GM21786 (cell line): ENCODE results near the gene NAALADL2.

Source experiments
- ATAC-seq: cut with Tn5 transposase; IDR thresholded peaks from one replicate; pipeline ENCODE4 v1.9.1; 2021; ENCODE audit not compliant: unreplicated experiment

The NAALADL2 gene

DNA sequence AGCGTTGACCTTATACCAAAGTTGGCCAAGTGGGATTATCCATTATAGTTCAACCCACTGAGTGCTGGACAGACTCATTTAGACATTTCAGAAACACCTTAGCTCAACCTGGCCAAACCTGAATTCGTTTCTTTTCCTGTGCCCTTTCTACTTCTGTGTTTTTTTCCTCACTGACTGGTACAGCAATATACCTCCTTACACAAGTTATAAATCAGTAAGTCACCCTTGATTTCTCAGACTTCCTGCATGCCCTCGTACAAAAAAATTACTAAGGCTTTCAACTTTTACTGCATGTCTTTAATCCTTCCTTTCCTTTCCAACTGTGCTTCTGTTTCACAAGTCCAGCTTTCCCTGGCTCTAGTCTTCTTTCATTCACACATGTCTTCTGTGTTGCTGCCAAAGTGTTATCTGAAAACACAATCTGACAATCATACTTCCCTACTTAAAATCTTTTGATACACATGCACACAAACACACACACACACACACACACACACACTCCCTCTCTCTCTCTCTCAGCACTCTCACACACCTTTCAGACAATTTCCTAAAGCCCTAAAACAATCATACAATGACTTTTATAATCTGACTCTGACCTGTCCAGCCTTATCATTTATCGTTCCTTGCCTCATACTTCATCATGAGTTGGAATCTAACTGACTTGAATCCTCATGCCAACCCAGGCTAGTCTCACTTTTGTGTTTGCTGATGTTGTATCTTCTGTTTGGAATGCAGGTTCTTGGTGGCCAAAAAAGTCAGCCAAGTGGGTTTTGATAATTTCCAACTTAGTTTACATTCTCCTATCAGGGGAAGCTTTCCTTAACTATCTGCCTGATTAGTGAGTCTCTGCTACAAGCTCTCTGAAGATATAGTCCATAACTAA lies 436.4 kb downstream of the NAALADL2 start:
- peak; percentile 6 for ATAC-seq

GRCh38 chr3:175297216-175297615 lies 438.1 kb downstream of the NAALADL2 start:
- ATAC-seq = no peak

DNA sequence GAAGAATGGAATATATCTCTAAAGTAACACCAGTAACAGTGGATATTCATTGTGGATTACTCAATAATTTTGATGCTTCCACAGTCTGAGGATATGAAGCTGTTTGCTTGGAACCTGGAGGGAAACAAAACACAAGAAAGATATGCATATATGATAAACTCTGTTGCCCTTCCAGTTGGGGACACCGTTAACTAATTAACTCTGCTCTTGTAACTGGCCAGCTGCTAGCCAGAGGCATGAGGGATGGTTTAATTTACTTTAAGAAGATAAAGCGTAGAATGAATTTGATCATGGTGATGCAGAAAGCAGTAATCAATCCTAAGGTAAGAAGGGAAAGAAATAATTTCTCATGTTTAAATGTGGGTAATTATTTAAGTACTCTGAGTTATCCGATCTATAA lies 442.6 kb downstream of the NAALADL2 start:
- no peak for ATAC-seq

DNA sequence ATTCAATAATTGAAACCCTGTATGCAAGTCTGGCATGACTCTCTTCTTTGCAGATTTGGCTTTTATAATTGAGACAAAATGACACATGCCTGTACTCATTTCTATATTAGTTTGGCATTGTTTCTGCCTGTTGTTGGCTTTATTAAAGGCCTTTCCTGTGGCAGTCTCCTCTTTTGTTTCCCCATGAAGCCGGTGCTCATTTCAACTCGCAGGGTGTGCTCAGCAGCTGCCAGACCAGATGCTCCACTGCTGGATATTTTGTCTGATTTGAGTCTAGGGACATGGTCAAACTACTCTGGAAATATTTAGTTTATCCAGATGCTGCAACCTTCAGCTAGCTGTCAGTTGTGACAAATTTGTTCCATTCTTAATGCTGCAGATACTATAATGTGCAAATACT lies 445.3 kb downstream of the NAALADL2 start:
- no peak for ATAC-seq

- peak; percentile 77 for ATAC-seq
Observed at GRCh38 chr3:175307642-175308041, 448.5 kb downstream of the NAALADL2 start.

DNA sequence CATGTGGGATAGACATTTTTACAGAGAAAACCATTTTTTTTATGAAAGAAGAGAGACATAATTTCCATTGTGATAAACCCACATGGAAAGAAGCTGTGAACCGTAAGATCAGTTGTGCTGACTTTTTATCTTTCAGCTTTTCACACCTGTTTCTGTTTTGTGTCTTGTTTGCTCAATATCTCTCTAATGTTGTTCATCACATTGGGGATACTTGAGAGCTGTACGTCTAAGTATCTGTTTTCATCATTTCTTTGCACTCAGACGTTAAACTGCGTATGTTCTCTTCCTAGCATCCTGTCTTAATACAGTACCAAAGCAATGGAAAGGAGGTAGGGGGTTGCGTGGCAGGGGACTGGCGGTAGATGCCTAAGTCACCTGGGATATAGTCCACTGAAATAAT lies 449.0 kb downstream of the NAALADL2 start:
- peak; percentile 11 for ATAC-seq

- ATAC-seq = no peak
Observed at GRCh38 chr3:175310046-175310445, 450.9 kb downstream of the NAALADL2 start.

GRCh38 chr3:175311404-175311803 lies 452.3 kb downstream of the NAALADL2 start:
- ATAC-seq = no peak

DNA sequence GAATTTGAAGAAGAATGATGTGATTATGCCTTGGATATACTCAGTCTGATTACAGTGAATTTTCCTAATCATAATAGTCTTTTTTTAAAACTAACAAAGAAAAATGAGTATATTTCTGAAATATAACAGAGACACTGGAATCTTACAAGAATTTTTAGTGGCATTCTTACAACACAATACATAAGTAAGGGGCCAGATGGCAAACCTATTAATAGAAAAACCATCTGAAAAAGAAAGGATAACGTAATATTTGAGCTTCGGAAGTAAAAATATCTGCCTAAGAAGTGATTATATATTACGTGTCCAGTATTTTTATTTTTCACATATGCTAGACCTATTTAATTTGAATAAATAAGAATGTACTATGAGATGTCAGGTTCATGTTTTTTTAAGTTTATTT lies 452.8 kb downstream of the NAALADL2 start:
- ATAC-seq = no peak

- ATAC-seq = no peak
Observed at GRCh38 chr3:175312791-175313190, 453.7 kb downstream of the NAALADL2 start.

GRCh38 chr3:175316799-175317198 lies 457.7 kb downstream of the NAALADL2 start:
- no peak for ATAC-seq

GRCh38 chr3:175325440-175325839 lies 466.3 kb downstream of the NAALADL2 start:
- ATAC-seq = no peak

DNA sequence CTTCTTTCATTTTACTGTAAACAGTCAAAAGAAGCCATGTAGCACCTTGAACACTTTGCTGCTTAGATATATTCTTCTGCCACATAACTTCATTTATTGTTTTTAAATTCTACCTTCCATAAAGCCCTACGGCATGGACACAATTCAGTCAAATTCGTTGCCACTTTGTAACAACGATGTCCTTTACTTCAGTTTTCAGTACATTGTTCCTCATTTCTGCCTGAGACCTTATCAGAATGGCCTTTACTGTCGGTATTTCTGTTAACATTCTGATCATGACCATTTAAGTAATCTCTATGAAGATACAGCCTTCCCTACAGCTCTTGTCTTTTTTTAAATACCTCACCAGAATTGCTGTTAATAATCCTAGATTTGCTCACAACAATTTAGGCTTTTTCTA lies 466.9 kb downstream of the NAALADL2 start:
- ATAC-seq = no peak

GRCh38 chr3:175329373-175329772 lies 470.2 kb downstream of the NAALADL2 start:
- no peak for ATAC-seq

GRCh38 chr3:175335229-175335628 lies 476.1 kb downstream of the NAALADL2 start:
- no peak for ATAC-seq

GRCh38 chr3:175336406-175337133 lies 477.4 kb downstream of the NAALADL2 start:
- no peak for ATAC-seq

DNA sequence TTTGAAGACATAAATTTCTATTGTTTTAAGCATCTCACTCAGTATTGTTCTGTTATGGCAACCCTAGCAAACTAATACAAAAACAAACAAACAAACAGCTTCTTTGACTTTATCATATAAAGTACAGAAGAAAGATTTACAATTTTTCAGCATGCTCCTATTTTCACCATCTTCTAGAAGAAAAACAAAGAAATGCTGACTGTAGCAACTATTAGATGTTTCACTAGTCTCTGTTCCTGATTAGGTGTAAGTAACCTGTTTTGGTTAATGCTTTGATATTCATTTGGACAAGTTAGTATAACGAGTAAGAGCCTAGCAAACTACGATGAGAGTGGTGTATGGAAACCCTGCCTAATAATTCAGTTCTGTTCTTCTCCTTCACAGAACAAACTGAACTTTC lies 478.5 kb downstream of the NAALADL2 start:
- ATAC-seq = no peak

- ATAC-seq = no peak
Observed at GRCh38 chr3:175338775-175339535, 479.8 kb downstream of the NAALADL2 start.

GRCh38 chr3:175340338-175341015 lies 481.3 kb downstream of the NAALADL2 start:
- ATAC-seq = no peak

GRCh38 chr3:175342196-175342595 lies 483.1 kb downstream of the NAALADL2 start:
- ATAC-seq = no peak

GRCh38 chr3:175343946-175344345 lies 484.8 kb downstream of the NAALADL2 start:
- no peak for ATAC-seq
